GM12875 (cell line): ENCODE measurements around the gene TEDC2.
"Not testable (repeated sequence)": the region's sequence is repeated elsewhere in the genome, so short reads cannot be mapped to it uniquely, and the experiment has no call there.

Experiments used
- H3K4me3 ChIP-seq: one replicate; pipeline ENCODE4 v1.5.1; 2011; ENCODE audit warnings: low read depth, low read length, control low read depth
- CTCF ChIP-seq: IDR thresholded peaks from 2 replicates; pipeline ENCODE4 v1.5.1; 2011; ENCODE audit warnings: low read depth, mild to moderate bottlenecking, control low read depth, inconsistent platforms, low read length, moderate library complexity, borderline replicate concordance; ENCODE audit not compliant: insufficient read depth

The TEDC2 gene

GRCh38 chr16:2439598-2439997 lies 20.3 kb upstream of the TEDC2 start:
- TF ChIP-seq CTCF, result no peak
- H3K4me3 ChIP-seq, result no peak overlapping the region

- H3K4me3 ChIP-seq, result not testable (repeated sequence)
Measured at GRCh38 chr16:2441143-2441804, 18.6 kb upstream of the TEDC2 start.

- no peak overlapping the region for H3K4me3 ChIP-seq
- TF ChIP-seq CTCF, result no peak
Measured at GRCh38 chr16:2443555-2443954, 16.4 kb upstream of the TEDC2 start.

GRCh38 chr16:2447920-2448583 lies 11.9 kb upstream of the TEDC2 start:
- no peak for TF ChIP-seq CTCF

GRCh38 chr16:2449118-2449517 lies 10.8 kb upstream of the TEDC2 start:
- TF ChIP-seq CTCF, result no peak
- H3K4me3 ChIP-seq, result no peak overlapping the region

More at GRCh38 chr16:2447920-2448583, 11.9 kb upstream of the TEDC2 start:
- no peak overlapping the region for H3K4me3 ChIP-seq

- no peak overlapping the region for H3K4me3 ChIP-seq
- no peak for TF ChIP-seq CTCF
Measured at GRCh38 chr16:2450535-2450934, 9.4 kb upstream of the TEDC2 start.

- H3K4me3 ChIP-seq, result no peak overlapping the region
- TF ChIP-seq CTCF, result no peak
Measured at GRCh38 chr16:2450975-2451381, 8.9 kb upstream of the TEDC2 start.
